SK-N-MC (cell line): ENCODE data around the gene SPTLC1.
"Not testable (repeated sequence)": the region's sequence is repeated elsewhere in the genome, so short reads cannot be mapped to it uniquely, and the experiment has no call there.

ENCODE experiments used
- EZH2 ChIP-seq: fragments of 200-600 bp; sonication (generic); IDR thresholded peaks from one replicate; pipeline ENCODE4 v1.6.1; 2017; ENCODE audit warnings: antibody characterized with exemption
- FOXP2 ChIP-seq: optimal IDR thresholded peaks from 2 replicates; pipeline ENCODE3; 2011; ENCODE audit warnings: mild to moderate bottlenecking, moderate library complexity; ENCODE audit not compliant: insufficient read depth; ENCODE audit errors: extremely low read length, control extremely low read depth
- POLR2AphosphoS5 ChIP-seq: IDR thresholded peaks from 2 replicates; pipeline ENCODE4 v1.6.1; 2012; ENCODE audit warnings: mild to moderate bottlenecking, low read depth, low read length, borderline replicate concordance

- TF ChIP-seq POLR2AphosphoS5, EZH2, FOXP2: not testable (repeated sequence)
Observed at GRCh38 chr9:92105446-92106225, 9.6 kb downstream of the SPTLC1 start.
